ENCODE results near the gene RTN4RL2. TPM values are rescaled to one million over a fixed set of nuclear protein-coding genes. Genes with fewer than 3 reads are reported as not detected.

Gene RTN4RL2
- total RNA-seq, 6 experiments from 2014 or later = 12.5 to 54.4 (median 18.6) TPM

- no peak for TF ChIP-seq POLR2A (IDR thresholded peaks at IDR 0.05)
- TF ChIP-seq, protein P1, sequence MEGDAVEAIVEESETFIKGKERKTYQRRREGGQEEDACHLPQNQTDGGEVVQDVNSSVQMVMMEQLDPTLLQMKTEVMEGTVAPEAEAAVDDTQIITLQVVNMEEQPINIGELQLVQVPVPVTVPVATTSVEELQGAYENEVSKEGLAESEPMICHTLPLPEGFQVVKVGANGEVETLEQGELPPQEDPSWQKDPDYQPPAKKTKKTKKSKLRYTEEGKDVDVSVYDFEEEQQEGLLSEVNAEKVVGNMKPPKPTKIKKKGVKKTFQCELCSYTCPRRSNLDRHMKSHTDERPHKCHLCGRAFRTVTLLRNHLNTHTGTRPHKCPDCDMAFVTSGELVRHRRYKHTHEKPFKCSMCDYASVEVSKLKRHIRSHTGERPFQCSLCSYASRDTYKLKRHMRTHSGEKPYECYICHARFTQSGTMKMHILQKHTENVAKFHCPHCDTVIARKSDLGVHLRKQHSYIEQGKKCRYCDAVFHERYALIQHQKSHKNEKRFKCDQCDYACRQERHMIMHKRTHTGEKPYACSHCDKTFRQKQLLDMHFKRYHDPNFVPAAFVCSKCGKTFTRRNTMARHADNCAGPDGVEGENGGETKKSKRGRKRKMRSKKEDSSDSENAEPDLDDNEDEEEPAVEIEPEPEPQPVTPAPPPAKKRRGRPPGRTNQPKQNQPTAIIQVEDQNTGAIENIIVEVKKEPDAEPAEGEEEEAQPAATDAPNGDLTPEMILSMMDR (IDR thresholded peaks at IDR 0.05) = no peak
- H3K4me3 ChIP-seq = no peak overlapping the region
- H3K9me3 ChIP-seq = no peaks in the 10 kb centered on the region
- peak; percentile 22 to 69 (median 48) for ATAC-seq
- intact Hi-C loops (cut with DNase I) = no loop called here
- H3K27me3 ChIP-seq = no peaks in the 10 kb centered on the region
- peaks cover 0 to 28% (median 14%) of the 10 kb centered on the region in 4 donors for H3K36me3 ChIP-seq
- H3K4me1 ChIP-seq = peaks cover 0 to 37% (median 10%) of the 10 kb centered on the region in 4 donors
- 61% methylated on average over 7 of the region's 7 CpGs for WGBS (ENCODE audit: insufficient coverage, low coverage, low lambda C conversion rate, missing lambda C conversion rate)
- H3K27ac ChIP-seq = peak overlapping the region in 1 of 3 donors; percentile 40
- DNase-seq = no peak
These were observed 48.2 kb downstream of the RTN4RL2 start for GRCh38 chr11:57508341-57509170.

DNA sequence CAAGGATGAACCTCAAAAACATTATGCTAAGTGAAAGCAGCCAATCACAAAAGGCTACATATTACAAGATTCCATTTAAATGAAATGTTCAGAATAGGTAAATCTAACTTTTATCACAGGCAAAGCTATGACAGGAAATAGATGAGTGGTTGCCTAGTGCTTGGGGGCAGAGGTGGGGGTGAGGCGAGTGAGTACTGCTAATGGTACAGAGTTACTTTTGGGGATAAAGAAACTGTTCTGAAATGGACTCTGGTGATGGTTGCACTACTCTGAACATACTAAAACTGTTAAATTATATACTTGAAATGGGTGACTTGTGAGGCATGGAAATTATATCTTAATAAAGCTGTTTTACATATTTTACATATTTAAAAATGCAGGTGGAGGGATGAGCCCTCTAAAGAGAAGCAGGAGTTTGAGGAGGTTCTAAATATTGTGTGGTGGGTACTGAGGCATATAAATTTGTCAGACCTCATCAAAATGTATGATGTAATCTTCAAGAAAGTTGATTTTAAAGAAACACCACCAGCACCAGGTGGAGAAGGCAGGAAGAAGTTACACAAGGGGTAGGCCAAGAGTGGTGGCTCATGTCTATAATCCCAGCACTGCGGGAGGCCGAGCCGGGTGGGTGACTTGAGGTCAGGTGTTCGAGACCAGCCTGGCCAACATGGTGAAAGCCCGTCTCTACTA is 51.6 kb downstream of the RTN4RL2 start:
- no peak for ATAC-seq
- TF ChIP-seq, protein P1 (IDR thresholded peaks at IDR 0.05) = no peak
- TF ChIP-seq POLR2A (IDR thresholded peaks at IDR 0.05) = no peak
- intact Hi-C loops (cut with DNase I) = no loop called here
- no peak overlapping the region for H3K27ac ChIP-seq
- no peak overlapping the region for H3K4me3 ChIP-seq
- 82% methylated on average over 6 of the region's 6 CpGs for WGBS (ENCODE audit: insufficient coverage, low coverage, low lambda C conversion rate, missing lambda C conversion rate)
- H3K27me3 ChIP-seq = no peaks in the 10 kb centered on the region
- H3K4me1 ChIP-seq = peaks cover 0 to 23% (median 6%) of the 10 kb centered on the region in 4 donors
- peaks cover 0 to 15% (median 3%) of the 10 kb centered on the region in 4 donors for H3K36me3 ChIP-seq
- no peaks in the 10 kb centered on the region for H3K9me3 ChIP-seq
- DNase-seq = no peak

- WGBS (ENCODE audit: insufficient coverage, low coverage, low lambda C conversion rate, missing lambda C conversion rate) = 44% methylated on average over 5 of the region's 12 CpGs
- H3K36me3 ChIP-seq = peaks cover 0 to 8% (median 0%) of the 10 kb centered on the region in 4 donors
- H3K9me3 ChIP-seq = no peaks in the 10 kb centered on the region
- no peak for DNase-seq
- H3K4me3 ChIP-seq = peak overlapping the region in 2 of 3 donors; percentile 97 to 99
- H3K27ac ChIP-seq = no peak overlapping the region
- peaks cover 0 to 23% (median 6%) of the 10 kb centered on the region in 4 donors for H3K4me1 ChIP-seq
- no peak for ATAC-seq
- H3K27me3 ChIP-seq = no peaks in the 10 kb centered on the region
- intact Hi-C loops (cut with DNase I) = no loop called here
- TF ChIP-seq, protein P1 (IDR thresholded peaks at IDR 0.05) = no peak
- no peak for TF ChIP-seq POLR2A (IDR thresholded peaks at IDR 0.05)
These were observed 52.5 kb downstream of the RTN4RL2 start for GRCh38 chr11:57512646-57513451.

GRCh38 chr11:57513452-57513795 is 53.1 kb downstream of the RTN4RL2 start:
- 33% methylated on average over 1 of the region's 1 CpG for WGBS (ENCODE audit: insufficient coverage, low coverage, low lambda C conversion rate, missing lambda C conversion rate)
- H3K4me3 ChIP-seq = peak overlapping the region; percentile 94 to 99 (median 97)
- DNase-seq = no peak
- no peak for ATAC-seq
- H3K4me1 ChIP-seq = peaks cover 0 to 21% (median 6%) of the 10 kb centered on the region in 4 donors
- TF ChIP-seq, protein P1 (IDR thresholded peaks at IDR 0.05) = no peak
- no peak for TF ChIP-seq POLR2A (IDR thresholded peaks at IDR 0.05)
- peaks cover 0 to 8% (median 0%) of the 10 kb centered on the region in 4 donors for H3K36me3 ChIP-seq
- peak overlapping the region in 1 of 3 donors; percentile 85 for H3K27ac ChIP-seq
- H3K9me3 ChIP-seq = no peaks in the 10 kb centered on the region
- intact Hi-C loops (cut with DNase I) = no loop called here
- H3K27me3 ChIP-seq = no peaks in the 10 kb centered on the region
